ENCODE measurements around the gene TOMT. TPM values are rescaled to one million over a fixed set of nuclear protein-coding genes. Genes with fewer than 3 reads are reported as not detected.

Gene TOMT
- total RNA-seq, 1 donor from 2014 or later = not detected

DNA sequence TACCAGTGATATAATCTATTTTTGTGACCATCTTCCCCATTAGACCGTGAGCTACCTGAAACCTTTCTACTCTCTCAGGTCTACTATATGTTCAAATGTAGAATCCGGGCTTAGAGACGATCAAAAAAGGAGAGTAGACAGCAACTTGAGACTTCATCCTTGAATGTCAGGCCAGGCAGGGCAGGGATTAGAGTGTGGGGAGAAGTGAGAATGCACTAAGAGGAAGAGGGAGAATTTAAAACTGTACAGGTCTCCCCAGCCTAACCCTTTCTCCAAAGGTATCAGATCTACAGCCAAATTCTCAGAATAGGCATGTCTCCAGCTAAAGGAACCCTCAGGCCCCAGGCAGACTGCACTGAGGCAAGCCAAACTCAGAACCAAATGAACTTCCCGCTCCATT is 3.6 kb upstream of the TOMT start:
- TF ChIP-seq, protein P1, sequence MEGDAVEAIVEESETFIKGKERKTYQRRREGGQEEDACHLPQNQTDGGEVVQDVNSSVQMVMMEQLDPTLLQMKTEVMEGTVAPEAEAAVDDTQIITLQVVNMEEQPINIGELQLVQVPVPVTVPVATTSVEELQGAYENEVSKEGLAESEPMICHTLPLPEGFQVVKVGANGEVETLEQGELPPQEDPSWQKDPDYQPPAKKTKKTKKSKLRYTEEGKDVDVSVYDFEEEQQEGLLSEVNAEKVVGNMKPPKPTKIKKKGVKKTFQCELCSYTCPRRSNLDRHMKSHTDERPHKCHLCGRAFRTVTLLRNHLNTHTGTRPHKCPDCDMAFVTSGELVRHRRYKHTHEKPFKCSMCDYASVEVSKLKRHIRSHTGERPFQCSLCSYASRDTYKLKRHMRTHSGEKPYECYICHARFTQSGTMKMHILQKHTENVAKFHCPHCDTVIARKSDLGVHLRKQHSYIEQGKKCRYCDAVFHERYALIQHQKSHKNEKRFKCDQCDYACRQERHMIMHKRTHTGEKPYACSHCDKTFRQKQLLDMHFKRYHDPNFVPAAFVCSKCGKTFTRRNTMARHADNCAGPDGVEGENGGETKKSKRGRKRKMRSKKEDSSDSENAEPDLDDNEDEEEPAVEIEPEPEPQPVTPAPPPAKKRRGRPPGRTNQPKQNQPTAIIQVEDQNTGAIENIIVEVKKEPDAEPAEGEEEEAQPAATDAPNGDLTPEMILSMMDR (IDR thresholded peaks at IDR 0.05; ENCODE audit: unreplicated experiment) = no peak
- Mint-ChIP-seq H3K4me1 (peaks cover 30% of the 10 kb centered on the region), H3K36me3 (peaks cover 13% of the 10 kb centered on the region), H3K9me3 (no peaks in the 10 kb centered on the region), H3K27ac (peak overlapping the region; percentile 88), H3K27me3 (ENCODE audit: low read depth) (no peaks in the 10 kb centered on the region), H3K4me3 (peak overlapping the region; percentile 88)
- no peak for DNase-seq (ENCODE audit: low spot score in 2 of 2, unreplicated experiment in 2 of 2)

DNA sequence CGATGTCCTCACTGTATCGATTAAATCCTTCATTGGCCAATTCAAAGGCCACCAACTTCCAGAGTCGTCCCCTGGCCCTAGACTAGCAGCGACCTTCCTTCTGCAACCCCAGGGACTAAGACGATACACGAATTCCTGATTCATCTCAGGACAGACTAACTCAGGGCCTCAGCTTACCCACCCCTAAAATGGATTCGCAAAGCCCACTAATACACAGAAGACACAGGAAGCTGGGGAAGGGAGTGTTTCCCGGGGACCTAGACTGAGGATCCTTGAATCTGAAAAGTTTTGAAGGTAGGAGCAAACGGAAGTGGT is 3.1 kb upstream of the TOMT start:
- Mint-ChIP-seq H3K4me1 (peaks cover 30% of the 10 kb centered on the region), H3K4me3 (peak overlapping the region; percentile 88), H3K27me3 (ENCODE audit: low read depth) (no peaks in the 10 kb centered on the region), H3K36me3 (peaks cover 14% of the 10 kb centered on the region), H3K9me3 (no peaks in the 10 kb centered on the region), H3K27ac (peak overlapping the region; percentile 88)
- no peak for DNase-seq (ENCODE audit: low spot score in 2 of 2, unreplicated experiment in 2 of 2)
- TF ChIP-seq, protein P1 (IDR thresholded peaks at IDR 0.05; ENCODE audit: unreplicated experiment) = no peak

DNA sequence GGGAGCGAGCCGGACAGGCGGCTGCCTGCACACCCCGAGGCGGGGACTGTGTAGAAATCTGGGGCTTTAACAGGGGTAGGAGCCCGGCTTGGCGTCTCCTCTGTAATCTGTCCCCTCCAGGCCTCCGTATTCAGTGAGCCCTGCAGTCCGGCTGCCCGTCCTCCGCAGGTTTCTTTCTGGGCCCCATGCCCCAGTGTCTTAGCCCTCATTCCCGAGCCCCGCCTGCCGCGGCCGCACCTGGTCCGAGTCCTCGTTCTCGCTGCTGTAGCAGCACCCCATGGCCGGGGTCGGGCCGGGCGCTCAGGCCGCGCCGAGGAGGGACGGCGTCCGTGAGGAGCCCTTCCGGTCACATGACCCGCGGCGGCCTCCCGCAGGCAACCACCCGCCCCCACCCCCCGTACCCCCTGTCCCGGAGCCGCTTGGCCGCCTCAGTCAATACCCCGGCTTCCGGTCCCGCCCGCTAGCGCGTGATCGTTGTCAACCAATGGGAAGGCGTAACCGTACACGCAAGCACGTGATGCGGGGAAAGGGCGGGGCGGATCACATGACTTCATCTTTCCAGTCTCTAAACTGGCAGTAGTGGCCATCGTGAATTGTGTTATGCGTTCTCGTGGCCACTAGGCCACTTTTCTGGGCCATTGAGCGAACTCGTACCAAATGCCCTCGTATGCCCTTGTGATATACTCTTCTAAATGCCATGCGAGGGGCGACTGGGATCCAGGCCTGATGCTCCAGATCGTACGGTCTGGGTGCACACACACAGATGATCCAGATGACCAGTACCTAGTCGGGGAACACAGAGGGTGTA is 2.6 kb upstream of the TOMT start, which contains the start of gene LAMTOR1:
Gene LAMTOR1 (minus strand): TSS at position 352 of the 808 bp plus-strand sequence. CDS start 73 bp downstream, at position 279.
- H3K4me3 Mint-ChIP-seq = peak within 1 kb of the TSS; percentile 88
- H3K27ac Mint-ChIP-seq = peak within 1 kb of the TSS; percentile 88
- peaks cover 30% of the 10 kb centered on the region for H3K4me1 Mint-ChIP-seq
- no peaks in the 10 kb centered on the region for H3K27me3 Mint-ChIP-seq (ENCODE audit: low read depth)
- TF ChIP-seq, protein P1 (IDR thresholded peaks at IDR 0.05; ENCODE audit: unreplicated experiment) = peak; percentile 48
- no peaks in the 10 kb centered on the region for H3K9me3 Mint-ChIP-seq
- peaks cover 9% of the 10 kb centered on the region for H3K36me3 Mint-ChIP-seq
- peak; percentile 95 for DNase-seq (ENCODE audit: low spot score in 2 of 2, unreplicated experiment in 2 of 2)

DNA sequence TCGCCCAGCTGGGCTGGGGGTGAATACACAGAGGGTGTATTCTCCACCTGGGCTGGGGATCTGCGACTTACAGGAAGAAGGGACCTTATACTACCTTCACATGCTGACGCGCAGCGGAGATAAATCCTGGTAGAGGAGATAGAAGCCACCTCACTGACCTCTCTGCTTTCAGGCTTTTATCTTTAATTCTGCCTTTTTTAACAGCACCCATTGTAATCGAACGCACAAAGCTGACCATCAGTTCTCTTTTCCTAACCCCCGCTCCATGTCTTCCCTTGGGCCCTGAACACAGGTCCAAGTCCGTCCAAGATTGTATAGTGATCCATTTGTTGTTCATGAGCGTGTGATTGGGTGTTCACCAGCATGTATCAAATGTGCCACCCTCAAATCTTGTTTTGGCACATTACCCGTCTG is 2.0 kb upstream of the TOMT start:
- Mint-ChIP-seq H3K27me3 (ENCODE audit: low read depth) (no peaks in the 10 kb centered on the region), H3K9me3 (no peaks in the 10 kb centered on the region)

DNA sequence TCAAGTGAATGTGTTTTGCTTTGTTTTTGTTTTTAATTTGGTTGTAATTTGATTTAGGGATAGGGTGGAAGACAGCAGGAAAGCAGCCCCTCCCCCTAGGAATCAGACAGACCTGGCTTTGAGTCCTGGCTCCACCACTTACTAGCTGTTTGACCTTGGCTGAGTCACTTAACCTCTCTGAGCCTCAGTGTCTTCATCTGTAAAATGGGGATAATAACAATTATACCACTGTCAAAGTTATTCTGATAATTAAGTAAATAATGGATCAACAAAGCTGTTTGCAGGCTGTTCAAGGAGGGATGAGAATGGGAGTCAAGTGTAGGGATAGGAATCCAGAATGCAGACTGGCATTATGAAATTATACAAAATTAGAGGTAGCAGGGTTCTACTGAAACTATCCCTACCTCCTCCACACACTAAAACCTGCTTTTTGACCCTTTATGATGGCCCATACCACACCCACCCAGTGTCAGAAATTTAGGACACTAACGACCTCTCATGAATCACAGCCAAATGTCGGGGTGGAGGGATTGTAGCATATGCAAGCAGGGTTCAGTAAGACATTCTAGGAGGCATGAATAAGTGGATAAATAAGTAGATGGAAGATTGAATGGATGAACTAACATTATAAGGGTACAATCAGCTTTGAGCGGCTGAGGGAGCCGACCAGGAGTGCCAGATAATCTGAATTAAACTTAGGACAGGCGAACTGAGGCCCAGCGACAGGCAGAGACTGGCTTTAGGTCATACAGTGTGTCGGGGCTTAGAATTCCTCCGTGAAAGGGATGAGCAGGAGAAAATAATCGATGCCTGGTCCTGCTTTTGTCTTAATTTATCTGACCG is 5.8 kb downstream of the TOMT start:
- H3K27me3 Mint-ChIP-seq (ENCODE audit: low read depth) = peaks cover 1% of the 10 kb centered on the region
- no peak for DNase-seq (ENCODE audit: low spot score in 2 of 2, unreplicated experiment in 2 of 2)
- TF ChIP-seq, protein P1 (IDR thresholded peaks at IDR 0.05; ENCODE audit: unreplicated experiment) = no peak
- peaks cover 15% of the 10 kb centered on the region for H3K4me1 Mint-ChIP-seq
- peak overlapping the region; percentile 95 for H3K4me3 Mint-ChIP-seq
- H3K27ac Mint-ChIP-seq = peak overlapping the region; percentile 100
- no peaks in the 10 kb centered on the region for H3K9me3 Mint-ChIP-seq
- peaks cover 5% of the 10 kb centered on the region for H3K36me3 Mint-ChIP-seq

More for the DNA sequence above, 2.0 kb upstream of the TOMT start:
- no peak for DNase-seq (ENCODE audit: low spot score in 2 of 2, unreplicated experiment in 2 of 2)
- TF ChIP-seq, protein P1 (IDR thresholded peaks at IDR 0.05; ENCODE audit: unreplicated experiment) = no peak
- peaks cover 30% of the 10 kb centered on the region for H3K4me1 Mint-ChIP-seq
- H3K4me3 Mint-ChIP-seq = peak overlapping the region; percentile 88
- peak overlapping the region; percentile 88 for H3K27ac Mint-ChIP-seq
- peaks cover 6% of the 10 kb centered on the region for H3K36me3 Mint-ChIP-seq

Data from mesothelial cell of epicardium (in vitro differentiated cells).